ENCODE results near the gene MYL12A.

DNA sequence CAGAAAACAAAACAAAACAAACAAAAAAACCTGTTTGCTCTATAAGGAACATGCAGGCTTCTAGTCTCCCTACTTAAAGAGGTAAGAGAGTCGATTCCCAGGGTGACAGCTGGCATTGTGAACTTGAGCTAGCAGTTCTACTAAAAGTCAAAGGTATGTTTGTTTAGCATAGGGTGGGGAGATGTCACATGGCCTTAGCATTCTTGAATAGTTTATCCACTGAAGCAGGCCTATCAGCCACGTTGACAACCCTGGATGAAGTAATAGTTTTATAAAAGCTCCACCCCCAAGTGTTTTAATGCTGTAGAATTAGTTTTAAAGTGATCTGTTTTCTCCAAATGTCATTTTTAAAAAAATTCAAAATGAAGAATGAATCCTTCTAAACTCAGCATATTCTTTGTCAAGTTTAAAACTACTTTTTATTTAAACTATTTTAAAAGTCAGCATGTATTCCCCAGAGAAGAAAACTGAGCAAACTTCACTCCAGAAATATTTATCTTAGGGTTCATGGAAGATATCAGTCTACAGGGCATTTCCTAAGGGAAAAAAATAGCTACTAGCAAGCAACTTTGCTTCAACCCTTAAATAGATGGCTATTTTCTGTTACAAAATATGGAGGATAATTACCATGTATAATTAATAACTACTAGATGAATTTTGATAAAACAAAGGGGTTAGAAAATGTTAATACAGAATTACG lies 29.5 kb upstream of the MYL12A start:
- TF ChIP-seq NFRKB (IDR thresholded peaks at IDR 0.05) (no peak), SP1 (IDR thresholded peaks at IDR 0.05) (no peak), FOXA1 (IDR thresholded peaks at IDR 0.05) (no peak), L3MBTL2 (conservative IDR thresholded peaks at IDR 0.05) (no peak), SUZ12 (IDR thresholded peaks at IDR 0.05) (no peak), BHLHE40 (IDR thresholded peaks at IDR 0.05; ENCODE audit: borderline replicate concordance) (no peak)
- TF ChIP-seq, protein P1, sequence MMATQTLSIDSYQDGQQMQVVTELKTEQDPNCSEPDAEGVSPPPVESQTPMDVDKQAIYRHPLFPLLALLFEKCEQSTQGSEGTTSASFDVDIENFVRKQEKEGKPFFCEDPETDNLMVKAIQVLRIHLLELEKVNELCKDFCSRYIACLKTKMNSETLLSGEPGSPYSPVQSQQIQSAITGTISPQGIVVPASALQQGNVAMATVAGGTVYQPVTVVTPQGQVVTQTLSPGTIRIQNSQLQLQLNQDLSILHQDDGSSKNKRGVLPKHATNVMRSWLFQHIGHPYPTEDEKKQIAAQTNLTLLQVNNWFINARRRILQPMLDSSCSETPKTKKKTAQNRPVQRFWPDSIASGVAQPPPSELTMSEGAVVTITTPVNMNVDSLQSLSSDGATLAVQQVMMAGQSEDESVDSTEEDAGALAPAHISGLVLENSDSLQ (IDR thresholded peaks at IDR 0.05): no peak

Data from HEK293T (cell line).